Measurements from ENCODE around the gene TRIM2.

DNA sequence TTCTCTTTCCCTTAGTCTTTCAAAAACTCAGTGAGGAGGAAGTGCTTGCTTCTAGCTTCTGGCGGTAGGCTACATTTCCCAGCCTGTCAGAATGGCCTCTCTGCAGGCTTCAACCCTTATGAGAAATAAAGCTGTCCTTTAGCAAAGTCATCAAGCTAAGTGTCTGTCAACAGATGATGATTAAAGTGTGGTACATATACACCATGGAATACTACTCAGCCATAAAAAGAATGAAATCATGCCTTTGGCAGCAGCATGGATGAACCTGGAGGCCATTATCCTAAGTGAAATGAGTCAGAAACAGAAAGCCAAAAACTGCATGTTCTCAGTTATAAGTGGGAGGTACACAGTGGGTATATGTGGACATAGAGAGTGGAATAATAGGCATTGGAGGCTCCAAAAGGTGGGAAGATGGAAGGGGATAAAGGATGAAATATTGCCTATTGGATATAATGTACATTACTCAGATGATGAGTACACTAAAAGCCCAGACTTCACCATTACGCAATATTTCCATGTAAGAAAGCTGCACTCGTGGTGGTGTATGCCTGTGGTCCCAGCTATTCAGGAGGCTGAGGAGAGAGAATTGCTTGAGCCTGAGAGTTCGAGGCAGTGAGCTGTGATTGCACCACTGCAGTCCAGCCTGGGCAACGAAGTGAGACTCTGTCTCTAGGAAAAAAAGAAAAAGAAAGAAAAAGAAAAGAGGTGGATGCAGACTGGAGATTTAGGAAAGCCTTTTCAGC, 7.9 kb downstream of the TRIM2 start:
- TF ChIP-seq, protein P1, sequence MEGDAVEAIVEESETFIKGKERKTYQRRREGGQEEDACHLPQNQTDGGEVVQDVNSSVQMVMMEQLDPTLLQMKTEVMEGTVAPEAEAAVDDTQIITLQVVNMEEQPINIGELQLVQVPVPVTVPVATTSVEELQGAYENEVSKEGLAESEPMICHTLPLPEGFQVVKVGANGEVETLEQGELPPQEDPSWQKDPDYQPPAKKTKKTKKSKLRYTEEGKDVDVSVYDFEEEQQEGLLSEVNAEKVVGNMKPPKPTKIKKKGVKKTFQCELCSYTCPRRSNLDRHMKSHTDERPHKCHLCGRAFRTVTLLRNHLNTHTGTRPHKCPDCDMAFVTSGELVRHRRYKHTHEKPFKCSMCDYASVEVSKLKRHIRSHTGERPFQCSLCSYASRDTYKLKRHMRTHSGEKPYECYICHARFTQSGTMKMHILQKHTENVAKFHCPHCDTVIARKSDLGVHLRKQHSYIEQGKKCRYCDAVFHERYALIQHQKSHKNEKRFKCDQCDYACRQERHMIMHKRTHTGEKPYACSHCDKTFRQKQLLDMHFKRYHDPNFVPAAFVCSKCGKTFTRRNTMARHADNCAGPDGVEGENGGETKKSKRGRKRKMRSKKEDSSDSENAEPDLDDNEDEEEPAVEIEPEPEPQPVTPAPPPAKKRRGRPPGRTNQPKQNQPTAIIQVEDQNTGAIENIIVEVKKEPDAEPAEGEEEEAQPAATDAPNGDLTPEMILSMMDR (IDR thresholded peaks at IDR 0.05; ENCODE audit: insufficient read depth, low read depth, low read length): no peak
- TF ChIP-seq EZH2 (IDR thresholded peaks at IDR 0.05; ENCODE audit: insufficient read depth, low read length): no peak

All from astrocyte (in vitro differentiated cells and primary cell).